Stimulated activated CD8-positive, alpha-beta memory T cell treated with anti-CD3 and anti-CD28 coated beads, Interleukin-15, amount 100 ng/mL, for 1 hour (primary cell): ENCODE measurements around the gene SRGAP2B.
"Not testable (repeated sequence)": the region's sequence is repeated elsewhere in the genome, so short reads cannot be mapped to it uniquely, and the experiment has no call there.

Source experiments
- DNase-seq: peaks from one replicate; pipeline ENCODE4 v3.0.0-alpha.2; 2020; ENCODE audit warnings: low read depth

The SRGAP2B gene

DNA sequence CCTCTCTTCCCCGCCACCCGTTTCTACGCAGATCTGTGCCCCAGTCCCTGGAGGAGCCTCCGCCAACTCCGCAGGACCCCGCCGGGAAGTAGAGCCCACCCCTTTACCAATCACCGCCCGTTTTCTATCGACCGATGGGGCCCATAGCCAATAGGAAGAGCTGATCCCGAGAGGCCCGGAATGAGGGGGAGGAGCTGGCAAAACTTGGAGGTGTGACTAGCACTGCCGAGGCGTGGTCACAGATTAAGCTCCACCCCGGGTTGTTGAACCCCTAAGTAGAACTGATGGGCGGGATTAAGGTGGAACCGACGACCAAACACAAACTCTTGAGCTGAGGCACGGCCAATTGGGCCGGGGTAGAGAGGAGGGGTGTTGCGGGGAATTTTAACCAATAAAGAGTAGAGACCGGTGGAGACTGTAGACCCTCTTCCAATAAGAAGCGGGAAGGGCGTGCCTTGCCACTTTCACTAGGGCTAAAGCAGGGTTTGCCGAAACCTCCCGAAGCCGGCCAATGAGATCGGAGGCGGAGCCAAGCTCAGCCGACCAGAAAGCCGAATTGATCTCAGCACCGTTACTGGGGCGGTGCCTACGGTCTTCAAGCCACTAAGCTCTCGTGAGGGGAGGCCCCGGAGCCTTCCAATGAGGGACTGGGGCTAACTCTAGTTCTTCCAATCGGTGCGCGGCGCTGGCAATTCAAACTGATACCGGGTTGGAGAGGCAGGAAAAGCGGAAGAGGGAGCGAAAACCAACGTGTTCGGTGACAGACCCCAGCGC is at the start of gene SRGAP2B, which contains the start of gene FAM72D:
TSS of gene SRGAP2B (minus strand) at position 45 of the 774 bp plus-strand sequence. CDS start 2,427 bp downstream, outside the sequence.
TSS of gene FAM72D (plus strand) at position 691 of the 774 bp plus-strand sequence. CDS start 874 bp downstream, outside the sequence.
- not testable (repeated sequence) for DNase-seq

DNA sequence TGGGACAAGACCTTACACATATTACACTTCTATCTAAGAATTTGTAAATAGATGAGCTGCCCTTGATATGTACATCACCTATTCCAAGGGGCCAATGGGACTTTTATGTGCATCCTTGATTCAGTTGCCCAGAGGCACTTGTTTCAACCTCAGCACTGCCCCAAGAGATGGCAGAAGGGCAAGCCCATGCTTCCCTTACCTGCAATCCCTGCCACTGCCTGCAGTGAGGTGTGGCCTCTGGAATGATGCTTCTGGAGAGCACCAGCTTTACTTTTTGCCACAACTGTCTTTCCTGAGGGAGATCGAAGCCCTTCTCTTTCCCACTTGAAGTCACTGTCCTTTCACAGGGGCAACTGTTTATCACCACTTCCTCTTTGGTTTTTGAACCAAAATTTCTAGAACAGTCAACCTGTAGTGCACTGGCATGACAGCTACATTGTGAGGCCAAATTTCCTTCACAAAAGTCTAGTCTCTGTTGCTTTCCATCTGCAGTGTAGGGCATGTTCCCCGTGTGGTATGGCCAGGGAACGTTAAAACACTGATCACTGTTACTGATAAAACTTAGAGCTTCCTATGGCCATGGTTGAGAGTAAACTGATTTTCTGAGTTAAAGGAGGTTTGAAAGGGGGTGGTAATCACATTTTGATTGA is 49.3 kb upstream of the SRGAP2B start:
- not testable (repeated sequence) for DNase-seq

DNA sequence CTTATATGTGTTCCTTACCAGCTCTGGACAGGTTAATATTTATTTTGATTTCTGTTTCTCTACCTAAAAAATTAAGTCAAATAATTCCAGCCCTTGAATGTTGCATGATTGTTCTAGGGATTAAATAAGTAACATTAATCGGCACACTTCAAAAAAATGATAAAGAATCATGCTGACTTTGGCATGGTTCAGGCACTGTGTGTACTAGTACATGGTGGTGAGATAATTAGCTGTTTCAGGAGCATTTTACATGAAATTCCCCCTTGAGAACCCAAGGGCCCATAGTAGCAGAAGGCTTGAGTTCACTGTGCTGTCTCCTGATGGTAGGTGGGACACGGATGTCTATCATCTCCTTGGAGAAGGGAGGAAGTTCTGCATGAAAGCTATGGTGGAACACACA is 45.4 kb upstream of the SRGAP2B start:
- DNase-seq, result not testable (repeated sequence)

DNA sequence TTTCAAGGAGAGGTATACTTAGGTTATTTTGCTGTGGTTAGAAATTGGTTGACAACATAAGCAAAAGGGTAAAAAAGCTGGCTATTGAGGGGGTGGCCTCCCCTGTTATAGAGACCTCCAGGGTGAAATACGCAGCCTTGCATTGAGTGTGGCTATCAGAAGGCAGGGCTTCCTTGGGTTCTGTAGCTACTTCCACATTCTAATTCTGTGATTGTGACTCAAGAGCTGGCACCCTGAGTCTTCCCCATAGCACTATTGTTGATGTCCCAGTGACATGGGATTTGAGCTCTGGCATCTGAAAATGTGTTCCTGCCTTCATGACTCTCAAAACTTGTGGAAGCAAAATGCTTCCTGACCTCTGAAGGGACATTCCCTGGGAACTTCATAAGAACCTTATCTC is 39.3 kb upstream of the SRGAP2B start:
- DNase-seq, result not testable (repeated sequence)

DNA sequence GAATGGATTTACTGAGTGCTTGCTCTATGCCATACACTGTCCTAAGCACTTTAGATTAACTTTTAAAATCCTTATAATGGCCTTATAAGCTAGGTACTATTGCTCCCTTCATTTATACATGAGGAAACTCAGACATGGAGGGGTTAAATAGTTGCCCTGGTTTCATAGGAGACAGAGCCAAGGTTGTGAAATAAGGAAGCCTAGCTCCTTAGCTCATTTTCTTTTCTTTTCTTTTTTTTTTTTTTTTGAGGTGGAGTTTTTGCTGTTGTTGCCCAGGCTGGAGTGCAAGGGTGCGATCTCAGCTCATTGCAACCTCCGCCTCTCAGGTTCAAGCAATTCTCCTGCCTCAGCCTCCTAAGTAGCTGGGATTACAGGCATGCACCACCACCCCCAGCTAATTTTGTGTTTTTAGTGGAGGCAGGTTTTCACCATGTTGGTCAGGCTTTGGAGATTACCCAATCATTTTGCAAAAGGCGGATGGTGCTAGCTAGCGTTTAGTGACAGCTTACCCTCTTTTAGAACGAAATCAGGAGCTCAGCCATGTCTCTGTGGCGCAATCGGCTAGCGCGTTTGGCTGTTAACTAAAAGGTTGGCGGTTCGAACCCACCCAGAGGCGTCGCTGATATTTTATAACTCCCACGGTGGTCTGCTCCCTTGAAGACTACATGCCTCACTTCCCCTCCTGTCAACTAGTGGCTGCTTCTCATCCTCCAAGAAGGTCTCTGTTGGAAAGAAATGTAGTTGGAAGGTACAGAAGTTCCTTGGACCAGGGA is 33.8 kb upstream of the SRGAP2B start:
- not testable (repeated sequence) for DNase-seq

DNA sequence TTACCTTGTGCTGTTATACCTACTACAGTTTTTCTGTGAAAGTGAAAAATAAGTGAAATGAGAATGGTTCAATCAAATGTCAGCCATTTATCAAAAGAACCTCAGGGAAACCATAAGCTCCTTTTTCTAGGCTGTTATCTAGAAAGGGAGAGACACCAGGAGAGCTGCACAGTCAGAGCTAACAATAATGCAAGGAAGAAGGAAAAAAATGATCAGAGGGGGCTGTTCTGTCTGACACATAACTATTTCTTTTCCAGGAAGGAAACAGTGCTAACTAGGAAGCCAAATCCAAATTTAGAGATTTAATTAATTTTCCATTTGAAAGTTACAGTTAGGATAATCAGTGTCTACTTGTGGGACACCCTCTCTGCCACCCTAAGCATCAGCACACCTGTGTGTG is 32.0 kb upstream of the SRGAP2B start:
- not testable (repeated sequence) for DNase-seq

DNA sequence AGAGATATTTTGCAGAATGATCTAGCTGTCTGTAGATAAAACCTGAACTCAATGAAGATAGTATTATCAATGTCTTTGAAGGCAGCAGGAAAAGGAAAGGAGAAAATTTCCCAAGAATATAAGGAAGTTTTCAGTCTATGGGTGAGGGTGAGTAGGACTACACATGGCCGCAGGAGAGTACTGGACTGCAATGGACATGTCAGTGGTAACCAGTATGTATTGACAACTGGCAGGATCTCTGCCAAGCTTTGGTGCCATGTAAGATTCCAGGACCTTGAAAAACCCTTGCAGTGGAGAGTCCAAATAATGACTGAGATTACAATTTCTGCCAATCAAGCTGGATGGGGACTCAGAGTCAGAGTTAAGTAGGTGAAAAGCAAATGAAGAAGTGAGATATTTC is 30.0 kb upstream of the SRGAP2B start:
- not testable (repeated sequence) for DNase-seq

DNA sequence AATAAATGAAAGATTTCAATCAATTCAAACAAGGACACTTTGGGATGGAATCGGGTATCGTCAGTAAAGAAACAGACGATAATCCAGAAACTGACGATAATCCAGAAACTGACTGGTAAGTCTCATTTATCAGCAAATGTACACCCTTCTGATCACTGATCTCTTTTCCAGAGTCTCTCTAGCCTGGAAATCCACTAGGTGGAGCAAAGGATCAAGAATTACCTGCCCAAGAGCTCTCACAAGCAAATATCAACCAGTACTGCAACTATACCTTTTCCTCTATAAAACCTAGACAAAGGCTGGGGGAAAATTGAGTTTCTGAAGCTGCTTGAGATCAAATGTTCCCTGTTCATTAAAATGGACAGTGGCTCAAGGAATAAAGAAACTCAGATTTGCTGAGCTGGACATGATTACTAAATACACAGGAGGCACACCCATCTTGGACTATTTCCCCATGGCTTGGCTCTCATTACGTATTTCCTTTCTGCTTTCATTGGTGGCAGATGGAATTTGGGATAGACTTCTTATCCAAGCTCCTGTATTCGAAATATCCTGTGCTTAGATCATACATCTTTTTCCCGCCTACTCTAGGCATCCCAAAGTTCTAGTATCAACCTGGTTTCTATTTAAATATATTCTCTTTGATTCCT is 29.0 kb upstream of the SRGAP2B start:
- not testable (repeated sequence) for DNase-seq

DNA sequence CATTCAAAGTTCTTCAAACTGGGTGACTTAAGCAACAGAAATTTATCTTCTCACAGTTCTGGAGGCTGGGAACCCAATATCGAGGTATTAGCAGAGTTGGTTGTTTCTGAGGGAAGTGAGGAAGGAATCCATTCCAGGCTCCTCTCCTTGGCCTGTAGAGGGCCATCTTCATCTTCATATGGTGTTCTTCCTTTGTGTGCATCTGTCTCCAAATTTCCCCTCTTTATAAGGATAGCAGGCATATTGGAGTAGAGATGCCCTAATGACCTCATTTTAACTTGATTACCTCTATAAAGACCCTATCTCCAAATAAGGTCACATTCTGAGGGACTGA is 27.9 kb upstream of the SRGAP2B start:
- DNase-seq, result not testable (repeated sequence)

DNA sequence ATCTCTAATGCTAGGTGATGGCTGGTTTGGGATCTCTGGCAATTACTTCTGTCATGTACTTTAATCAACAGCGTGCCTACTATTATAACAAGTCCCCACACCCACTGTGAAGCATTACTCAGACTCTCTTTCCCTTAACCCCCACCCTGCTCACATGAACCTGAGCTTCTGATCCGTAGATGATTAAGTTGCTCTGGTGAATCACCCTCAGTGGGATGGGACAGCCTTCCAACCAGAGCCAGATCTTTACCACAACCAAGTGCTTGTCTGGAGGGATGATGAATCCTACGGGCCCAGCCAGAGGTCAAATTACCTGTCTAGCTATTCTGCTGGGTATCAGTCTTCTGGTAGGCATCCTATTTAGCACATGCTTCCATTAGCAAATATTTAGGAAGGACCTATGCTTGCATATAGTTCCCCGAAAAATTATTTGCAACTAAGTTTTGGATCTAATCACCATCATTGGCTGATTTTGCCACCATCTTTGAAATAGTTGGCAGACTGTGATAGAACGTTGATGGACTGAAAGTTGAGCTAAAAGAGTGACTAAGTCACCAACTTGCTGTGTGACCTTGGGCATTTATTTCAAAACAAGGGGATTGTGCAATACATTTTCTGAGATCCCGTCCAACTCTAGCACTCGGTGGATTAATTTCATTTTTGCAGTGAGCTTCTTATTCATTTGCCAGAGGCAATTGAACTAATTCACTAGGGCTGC is 27.4 kb upstream of the SRGAP2B start:
- not testable (repeated sequence) for DNase-seq

DNA sequence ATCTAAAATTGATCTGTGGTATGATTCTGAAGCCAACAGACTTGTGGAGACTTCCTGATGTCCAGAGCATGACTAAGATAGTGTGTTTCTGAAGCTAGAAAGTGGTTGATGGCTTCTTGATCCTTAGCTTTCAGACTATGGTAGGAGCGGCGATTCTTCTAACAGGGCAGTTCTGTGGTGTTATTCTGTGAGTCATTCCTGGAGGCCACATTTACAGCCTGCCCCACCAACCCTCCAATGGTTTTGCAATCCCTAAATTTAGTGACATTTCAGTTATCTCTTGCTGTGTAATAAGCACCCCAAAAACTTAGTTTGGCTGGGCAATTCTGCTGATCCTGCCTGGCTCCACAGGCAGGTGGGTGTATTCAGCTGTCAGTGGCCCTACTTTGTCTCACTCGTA is 24.7 kb upstream of the SRGAP2B start:
- not testable (repeated sequence) for DNase-seq

DNA sequence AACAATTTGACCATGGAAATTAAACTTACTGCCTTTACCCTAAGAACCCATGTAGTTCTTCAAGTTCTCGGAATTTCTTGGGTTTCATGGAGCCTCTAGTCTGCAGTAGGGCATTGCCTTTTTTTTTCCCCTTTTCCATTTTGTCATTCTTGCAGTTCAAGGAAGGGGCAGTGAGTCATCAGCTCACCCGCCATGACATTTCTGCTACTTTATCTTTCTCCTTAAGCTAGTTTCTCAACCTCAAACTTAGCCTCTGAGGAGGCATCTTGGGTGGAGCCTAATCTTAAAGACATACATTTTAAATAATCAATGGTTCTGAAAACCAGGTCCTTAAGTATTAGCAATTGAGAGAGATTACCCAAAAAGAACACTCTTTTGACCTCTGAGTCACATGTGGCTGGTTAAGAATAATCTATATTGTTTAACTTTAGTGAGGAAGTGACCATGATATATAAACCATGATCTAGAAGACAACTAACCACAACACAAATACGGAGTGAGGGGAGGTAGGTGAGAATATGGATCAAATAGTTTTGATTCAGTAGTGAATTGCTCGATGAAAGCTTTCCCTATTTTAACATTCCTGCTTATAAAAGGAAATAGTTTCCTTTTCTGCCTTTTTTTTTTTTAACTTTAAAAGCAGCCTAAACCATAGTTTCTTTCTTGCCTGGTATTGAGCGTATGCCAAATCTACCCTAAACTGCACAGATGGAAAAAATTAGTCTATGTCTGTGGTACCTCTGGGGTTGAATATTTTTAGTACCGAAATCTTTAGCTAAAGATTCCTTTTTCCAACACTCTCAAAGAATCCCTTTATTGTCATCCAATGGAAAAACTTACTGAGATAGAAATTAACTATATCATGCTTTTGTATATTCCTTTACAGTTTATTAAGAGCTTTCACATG is 20.7 kb upstream of the SRGAP2B start:
- not testable (repeated sequence) for DNase-seq

DNA sequence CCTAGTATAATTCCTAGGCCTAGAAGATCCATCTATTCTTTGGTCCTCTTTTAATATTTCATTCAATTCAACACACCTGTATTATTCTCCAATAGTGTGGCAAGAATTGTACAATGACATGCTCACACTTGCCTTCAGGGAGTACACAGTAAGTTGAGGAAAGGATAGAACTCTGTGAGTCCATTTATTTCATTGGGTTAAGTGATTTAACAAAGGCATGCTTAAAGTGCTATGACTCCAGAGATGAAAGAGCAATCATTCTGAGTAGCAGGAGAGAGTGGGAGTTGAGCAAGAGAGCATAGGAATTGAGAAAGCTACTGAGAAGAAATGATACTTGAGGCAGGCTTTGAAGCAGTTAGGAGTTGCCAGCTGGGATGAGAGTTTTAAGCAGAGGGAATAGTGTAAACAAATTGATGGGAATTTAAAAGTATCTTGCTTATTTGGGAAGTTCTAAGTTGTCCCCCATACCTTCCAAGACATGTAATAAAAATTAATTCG is 19.5 kb upstream of the SRGAP2B start:
- not testable (repeated sequence) for DNase-seq

DNA sequence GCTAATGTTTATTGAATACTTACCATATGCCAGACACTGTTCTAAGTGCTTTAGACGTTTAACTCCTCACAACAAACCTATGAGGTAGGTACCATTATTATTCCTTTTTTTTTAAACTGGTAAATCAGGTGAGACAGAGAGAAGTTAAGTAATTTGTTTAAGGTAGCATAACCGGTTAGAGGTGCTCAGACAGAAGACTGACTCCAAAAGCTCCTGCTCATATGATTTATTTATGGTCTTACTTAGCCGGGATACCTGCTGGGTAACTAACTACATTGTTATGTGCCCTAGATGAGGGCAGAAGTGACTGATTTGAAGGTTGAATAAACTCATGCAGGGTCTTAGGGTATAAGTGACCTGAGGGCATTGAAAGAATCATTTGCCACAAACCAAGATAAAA is 17.6 kb upstream of the SRGAP2B start:
- not testable (repeated sequence) for DNase-seq

DNA sequence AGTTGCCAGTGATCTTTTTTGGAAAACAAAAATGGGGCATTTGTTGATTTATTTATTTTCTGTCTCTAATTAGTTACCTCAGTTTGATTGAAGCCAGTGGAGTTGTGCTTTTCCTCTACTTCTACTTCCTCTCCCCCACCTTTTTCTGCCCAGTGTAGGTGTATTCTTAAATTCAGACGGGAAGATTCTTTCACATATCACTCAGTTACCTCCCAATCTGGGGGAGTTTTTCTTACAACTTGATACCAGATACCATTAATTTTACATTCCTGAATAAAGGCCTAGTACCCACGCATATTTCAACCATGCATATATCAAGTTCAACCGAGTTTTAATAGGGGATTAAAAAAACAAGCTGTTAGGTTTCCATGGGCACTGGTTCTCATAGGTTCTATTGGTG is 16.5 kb upstream of the SRGAP2B start:
- not testable (repeated sequence) for DNase-seq

DNA sequence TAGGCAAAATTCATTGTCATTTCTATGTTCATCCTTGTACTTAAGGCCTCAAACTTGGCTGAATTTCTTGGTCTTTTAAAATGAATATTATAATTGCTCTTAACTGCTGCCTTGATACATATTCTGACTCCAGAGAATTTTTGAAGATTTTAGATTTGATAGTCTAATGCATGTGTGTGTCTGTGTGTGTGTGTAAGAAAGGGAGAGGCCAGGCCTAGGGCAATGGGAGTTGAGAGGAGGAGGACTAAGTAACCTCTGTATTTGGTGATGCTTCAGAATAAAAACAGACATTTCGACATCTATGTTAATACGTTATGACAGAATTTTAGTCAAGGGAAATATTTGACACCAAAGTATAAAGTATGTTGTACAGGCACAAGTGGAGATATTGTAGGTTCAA is 8.2 kb upstream of the SRGAP2B start:
- DNase-seq, result not testable (repeated sequence)

DNA sequence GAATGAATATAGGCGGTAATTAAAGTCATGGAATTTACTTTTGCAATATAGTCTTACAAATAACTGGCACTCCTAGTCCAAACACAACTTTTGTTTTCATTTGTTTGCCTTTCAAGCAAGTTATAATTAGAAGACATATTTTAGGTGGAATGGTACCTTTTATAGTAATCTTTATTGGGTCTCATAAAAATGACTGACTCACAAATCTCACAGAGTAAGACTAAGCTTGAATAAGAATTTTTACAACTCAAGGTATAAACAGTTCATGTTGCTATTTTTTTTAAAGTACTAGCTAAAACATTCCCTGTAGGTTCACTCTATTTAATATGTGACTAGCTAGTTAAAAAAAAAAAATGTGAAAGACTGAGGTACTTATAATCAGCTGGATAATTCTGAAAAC is 6.6 kb upstream of the SRGAP2B start:
- not testable (repeated sequence) for DNase-seq

DNA sequence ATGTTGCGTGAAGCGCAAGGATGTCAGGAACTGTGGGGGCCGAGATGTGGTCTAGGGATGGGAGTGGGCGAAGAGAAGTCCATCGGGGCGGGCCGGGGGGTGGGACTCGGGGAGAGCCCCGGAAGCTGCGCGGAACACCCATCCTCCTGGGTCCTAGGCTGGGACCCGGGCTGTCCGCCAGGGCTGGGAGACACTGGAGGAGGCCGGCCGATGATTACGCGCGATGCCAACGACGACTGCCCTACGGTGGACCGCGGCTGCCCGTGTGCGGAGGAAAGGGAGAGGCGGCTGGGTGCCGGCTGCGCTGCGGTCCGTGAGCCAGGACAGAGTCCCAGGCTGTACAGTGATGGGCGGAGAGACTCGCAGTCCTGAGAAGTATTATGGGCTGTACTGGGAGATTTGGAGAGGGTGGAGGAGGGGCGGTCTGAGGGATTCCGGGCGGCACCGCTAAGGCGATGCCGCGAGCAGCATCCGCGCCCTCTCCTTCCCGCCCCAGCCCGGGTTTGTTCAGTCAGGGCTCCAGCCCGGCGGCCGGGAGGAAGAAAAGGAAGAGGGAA is 395 bp downstream of the SRGAP2B start:
- not testable (repeated sequence) for DNase-seq

DNA sequence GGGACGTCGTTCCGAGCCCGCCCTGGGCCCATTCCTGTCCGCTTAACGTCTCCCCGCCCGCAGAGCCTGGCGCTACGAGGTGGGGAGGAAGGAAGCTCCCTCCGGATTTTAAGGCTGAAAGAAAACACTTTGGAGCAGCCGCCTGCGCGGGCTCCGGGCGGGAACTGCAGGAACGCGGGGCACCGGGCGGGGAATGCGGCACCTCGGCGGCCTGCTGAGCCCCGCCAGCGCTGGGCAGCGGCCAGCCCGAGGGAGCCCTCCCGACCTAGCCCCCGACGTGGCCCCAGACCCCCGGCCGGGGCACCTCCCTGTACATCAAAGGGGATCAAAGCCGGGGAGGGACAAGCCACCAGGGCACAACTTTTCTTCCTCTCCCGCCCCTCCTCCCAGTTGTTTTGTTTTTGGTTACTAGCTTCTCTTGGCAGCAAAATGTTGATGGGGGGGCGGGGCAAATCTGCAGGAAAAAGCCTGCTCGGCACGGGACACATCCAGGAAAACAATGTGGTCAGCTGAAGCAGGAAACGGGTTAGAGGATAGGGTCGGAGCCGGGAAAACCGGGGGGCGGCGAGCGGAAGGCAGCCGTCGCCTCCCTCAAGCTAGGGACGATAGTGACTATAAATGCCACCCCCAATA is 1.5 kb downstream of the SRGAP2B start:
- DNase-seq, result not testable (repeated sequence)
